NCI-H774 (cell line): ENCODE measurements around the gene NAPA.

Source experiments
- DNase-seq: peaks from one replicate; lab custom pipeline; 2025; lab: John Stamatoyannopoulos, UW

The NAPA gene

DNA sequence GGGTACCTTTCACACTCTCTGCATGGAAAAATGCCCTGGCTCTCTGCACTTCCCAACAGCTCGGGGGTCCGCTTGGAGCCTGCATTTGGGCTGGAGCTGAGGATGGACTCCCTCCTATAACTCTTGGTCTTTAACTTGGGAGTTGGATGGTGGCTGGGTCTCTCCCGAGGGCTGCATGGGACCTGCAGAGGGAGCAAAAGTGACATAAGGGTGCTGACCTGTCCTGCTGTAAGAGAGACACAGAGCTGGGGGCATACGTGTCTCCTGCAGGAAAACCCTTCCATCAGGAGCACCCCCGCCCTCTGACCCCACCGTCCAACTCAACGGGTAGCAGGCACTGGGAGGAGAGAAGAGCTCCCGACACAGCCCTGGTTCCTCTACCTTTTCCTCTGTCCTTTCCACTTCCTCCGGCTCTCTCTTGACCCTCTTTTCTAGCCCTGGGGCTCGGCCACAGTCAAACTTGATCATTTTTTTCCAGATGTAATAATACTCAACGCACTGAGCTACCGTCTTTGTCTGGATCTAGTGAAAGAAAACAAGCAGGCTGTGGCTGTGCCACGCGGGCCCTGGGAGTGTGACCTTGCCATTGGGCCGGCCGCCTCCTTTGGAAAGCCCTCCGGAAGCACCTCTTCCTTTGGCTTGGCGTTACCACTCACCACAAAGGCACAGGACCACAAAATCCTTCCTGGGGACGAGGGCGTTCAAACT is 6.8 kb upstream of the NAPA start:
- DNase-seq = no peak

DNA sequence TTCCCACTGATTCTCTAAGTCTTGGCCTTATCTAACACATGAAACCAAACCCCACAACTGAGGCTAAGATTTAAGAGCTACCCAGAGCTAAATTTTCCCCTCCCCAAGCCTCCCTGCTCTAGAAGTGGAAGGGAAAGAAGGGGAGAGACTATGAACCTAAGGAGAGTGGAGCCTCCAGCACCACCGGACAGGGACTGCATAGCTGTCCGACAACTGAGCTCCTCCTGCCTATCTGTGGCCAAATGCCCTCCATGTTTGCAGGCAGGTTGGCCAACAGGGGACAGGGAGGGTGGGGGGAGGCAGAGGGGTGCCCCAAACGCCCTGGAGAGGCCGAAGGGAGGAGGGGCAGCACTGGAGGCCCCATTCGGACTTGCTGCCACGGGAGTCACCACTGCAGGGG is 6.0 kb upstream of the NAPA start:
- DNase-seq = no peak

- no peak for DNase-seq
Observed at GRCh38 chr19:47520343-47520806, 5.5 kb upstream of the NAPA start.

GRCh38 chr19:47518854-47519253 is 4.0 kb upstream of the NAPA start:
- no peak for DNase-seq

GRCh38 chr19:47518139-47518538 is 3.3 kb upstream of the NAPA start:
- no peak for DNase-seq

DNA sequence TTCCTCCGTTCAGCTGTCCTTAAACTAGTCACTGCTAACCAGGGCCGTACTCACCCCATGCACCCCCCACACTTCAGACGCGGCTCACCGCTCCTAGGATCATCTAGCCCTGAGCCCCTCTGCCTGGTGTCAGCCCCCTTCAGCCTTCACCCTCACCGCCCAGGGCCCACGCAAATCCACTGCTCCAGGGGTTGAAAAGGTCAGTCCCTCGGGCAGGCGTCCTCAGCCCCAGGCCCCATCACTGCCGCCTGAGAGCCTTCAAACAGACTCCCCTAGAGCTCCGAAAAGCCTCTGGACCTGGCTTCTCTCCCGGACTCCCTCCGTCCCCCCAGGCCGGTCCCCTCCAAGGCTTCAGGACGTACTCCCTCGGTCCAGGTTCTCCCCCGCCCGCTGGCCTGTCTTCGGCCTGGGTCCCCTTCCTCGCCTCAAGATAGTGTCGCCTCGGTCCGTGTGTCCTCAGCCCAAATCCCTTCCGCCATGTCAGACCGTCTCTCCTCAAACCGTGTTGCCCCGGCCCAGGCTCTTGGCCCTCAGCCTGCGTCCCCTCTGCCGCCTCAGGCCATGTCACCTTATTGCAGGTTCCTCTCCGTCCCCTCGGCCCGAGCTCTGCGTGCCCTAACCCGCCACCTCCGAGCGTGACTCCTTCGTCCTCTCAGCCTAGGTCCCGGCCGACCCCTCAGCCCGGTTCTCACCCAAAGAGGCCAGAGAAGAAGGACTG is 553 bp downstream of the NAPA start:
- no peak for DNase-seq

- no peak for DNase-seq
Observed at GRCh38 chr19:47512948-47513319, 1.9 kb downstream of the NAPA start.

- no peak for DNase-seq
Observed at GRCh38 chr19:47512183-47512947, 2.5 kb downstream of the NAPA start.

DNA sequence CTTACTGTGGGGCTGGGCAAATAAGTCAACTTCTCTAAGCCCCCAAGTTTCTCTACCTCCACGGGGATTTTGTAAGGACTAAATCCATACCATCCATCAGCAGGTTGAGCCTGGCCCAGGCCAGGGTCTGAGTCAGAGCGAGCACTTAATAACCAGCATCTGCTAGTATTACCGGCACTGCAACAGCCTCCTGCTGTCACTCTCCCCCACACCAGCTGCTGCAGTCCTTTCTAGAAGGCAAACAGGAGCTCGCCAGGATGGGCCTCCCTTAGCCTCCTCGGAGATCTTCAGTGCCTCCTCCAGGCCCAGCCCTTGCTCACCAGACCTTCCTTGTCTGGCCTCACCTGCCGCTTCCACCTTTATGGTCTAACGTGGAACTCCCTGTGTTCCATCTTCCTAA is 3.2 kb downstream of the NAPA start:
- no peak for DNase-seq

- no peak for DNase-seq
Observed at GRCh38 chr19:47511128-47511517, 3.7 kb downstream of the NAPA start.

GRCh38 chr19:47510516-47511127 is 4.2 kb downstream of the NAPA start:
- DNase-seq = no peak

DNA sequence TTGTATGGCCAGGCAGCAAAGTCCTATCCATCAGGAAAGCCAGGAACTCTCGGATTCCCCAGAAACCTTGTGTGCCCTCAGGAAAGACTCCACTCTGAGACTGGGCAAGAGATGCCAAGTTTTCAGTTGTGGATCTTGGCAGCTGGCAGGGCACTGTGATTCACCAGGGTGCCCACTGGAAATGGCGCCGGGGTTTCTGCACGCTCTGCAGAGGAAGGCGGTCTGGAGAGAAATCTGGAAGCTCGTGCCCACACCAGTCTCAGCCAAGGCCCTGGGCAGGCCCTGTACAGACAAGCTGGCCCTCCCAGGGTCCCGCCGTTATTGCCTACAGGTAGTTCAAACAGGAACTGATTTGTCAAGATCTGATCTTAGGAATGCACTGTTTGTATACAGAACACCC is 4.9 kb downstream of the NAPA start:
- DNase-seq = no peak

DNA sequence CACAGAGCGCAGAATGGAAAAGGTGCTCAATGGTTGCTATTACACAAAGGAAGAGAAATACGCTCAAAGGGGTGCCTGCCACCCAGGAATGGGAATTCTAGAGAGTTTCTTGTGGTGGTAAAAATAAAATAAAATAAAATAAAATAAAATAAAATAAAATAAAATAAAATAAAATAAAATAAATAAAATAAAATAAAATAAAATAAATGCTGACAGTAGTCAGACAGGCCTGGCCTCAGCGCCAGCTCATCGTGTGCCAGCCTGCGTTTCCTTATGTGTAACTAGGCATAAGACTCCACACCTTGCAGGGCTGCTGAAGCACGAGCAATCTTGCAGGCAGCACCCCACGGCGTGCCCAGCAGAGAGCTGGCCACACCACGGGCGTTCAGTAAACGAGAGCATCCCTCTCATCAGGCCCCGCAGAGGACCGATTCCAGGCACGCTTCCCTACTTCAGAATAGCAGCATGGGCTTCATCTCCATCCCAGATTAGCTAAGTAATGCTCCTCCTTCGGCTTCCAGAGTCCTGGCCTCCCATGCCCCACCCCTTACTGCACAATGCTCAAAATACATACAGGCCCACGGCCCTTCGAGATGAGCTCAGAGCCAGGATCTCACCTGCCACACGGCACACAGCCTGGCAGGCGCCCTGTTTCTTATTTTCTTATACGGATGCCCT is 5.6 kb downstream of the NAPA start:
- no peak for DNase-seq

GRCh38 chr19:47508721-47509120 is 6.1 kb downstream of the NAPA start:
- DNase-seq = no peak

DNA sequence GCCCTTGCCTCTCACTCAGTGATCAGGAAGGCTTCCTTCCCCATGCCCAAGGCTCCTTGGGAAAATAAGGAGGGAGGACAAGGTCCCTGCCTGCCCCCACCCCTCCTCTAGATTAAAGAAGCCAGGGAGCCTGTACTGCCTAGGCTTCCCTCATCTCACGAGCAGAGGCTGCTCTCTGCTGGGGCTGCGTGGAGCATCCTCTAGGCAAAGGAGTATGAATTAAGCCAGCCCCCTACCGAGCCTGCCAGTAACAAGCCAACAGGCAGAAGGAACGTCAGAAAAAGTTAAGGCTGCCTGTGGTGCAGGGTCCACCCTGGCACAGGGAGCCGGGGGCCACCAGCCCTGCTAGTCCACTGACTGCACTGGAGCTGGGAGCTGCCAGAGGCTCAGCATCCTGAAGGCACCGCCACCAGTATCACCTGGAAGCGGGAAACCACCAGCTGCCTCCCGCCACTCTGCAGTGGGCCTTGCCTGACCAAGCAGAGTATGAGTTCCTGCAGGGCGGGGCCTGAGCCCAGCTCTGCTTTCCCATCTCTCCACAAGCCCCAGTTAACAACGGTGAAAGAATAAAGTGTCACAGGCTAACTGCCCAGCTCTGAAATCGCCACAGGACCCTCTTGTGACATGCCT is 6.8 kb downstream of the NAPA start:
- no peak for DNase-seq

DNA sequence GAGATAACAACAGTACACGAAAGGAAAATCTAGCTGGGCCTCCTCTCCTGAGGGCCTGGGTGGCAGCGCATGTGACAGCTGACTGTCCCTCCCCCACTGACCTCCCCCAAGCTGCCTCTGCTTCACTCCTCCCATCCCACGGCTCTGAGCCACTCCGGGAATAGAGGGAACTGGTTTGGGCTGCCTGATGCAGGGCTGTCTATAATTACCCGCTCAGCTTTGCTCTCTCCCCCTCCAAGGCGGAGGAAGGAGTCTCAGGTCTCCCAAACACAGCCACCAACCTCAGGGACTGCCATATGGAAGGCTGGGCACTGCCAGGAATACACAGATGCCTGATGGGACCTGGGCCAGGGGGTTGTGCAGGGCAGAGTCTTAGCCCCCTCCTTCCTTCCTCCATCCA is 7.9 kb downstream of the NAPA start:
- no peak for DNase-seq

DNA sequence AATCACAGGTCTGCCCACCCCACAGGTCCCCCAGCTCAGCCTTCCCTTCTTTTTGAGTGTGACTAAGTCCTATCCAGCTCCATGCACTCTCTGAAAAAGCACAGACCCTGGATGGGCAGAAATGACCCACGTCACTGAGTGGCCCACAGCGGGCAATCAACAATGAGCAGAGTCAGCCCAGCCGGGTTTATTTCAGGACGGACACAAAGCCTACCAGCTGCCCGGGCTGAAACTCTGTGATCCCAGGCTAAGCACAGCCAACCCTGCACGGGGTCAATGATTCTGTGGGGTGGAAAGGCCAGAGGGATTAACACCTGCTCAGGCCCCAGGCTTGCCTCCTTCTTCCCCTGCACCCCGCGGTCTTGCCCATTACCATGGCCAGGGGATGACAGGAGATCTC is 8.4 kb downstream of the NAPA start:
- DNase-seq = no peak

- no peak for DNase-seq
Observed at GRCh38 chr19:47505506-47505905, 9.4 kb downstream of the NAPA start.

DNA sequence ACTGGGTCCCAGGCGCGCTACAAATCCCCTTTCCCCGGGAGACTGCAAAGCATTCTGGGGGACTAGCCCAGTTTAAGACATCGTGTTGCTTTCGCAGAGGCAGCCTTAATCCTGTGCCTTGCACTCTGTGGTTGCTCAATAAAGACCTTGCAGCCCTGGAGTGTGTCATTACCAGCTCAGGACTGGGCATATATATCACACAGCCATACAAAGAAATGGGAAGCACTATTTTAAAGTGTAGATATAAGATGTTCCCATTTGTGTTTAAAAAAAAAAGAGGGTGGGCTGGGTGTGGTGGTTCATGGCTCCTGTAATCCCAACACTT is 11.1 kb downstream of the NAPA start:
- DNase-seq = no peak

DNA sequence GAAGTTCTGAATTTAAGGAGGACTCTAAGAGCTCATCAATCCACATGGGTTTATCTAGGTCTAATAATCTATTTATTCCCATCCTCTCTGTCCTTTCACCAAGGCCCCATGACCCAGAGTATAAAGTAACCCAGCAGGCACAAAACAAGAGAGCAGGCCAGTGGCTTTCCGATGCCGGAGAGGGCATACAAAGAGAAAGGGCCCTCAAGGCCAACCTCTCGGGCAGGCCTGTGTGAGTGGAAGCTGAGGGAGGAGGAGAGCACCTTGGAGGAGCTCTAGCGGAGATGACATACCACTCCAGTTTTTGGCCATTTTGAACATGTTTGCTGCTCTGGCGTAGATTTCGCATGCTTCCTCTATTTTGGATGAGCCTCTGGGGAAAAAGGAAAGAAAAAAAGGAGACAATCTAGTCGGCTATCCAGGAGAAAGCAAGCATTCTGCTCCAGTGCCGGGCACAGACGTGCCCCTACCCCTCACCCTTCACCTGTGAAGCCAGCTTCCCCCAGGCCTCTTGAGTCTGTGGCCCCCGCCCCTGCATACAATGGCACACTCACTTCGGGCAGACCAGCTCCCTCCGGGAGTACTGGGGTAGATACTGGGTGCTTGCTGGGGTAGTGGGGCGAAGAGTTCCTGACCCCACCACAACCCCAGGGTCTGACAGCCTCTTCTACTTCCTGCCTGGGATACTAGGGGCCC is 11.6 kb downstream of the NAPA start:
- no peak for DNase-seq
